Ovary (tissue), 9 donors: ENCODE measurements around the gene TPCN2. TPM values are rescaled to one million over a fixed set of nuclear protein-coding genes. Genes with fewer than 3 reads are reported as not detected.

Source experiments
- DNase-seq, 5 donors: peaks; one replicate each; pipeline ENCODE4 v3.0.0-alpha.2; 2019 to 2020
- H3K27ac ChIP-seq, 2 donors: fragments of 200-600 bp; one replicate each; pipeline versions ENCODE4 v1.5.1 to v1.8.0; 2019 to 2022
- H3K27me3 ChIP-seq: fragments of 200-600 bp; one replicate; pipeline ENCODE4 v1.8.0; 2022
- H3K36me3 ChIP-seq: fragments of 200-600 bp; sonication (generic); one replicate; pipeline ENCODE4 v1.5.1; 2019
- H3K4me1 ChIP-seq: one replicate; pipeline ENCODE4 v1.8.1; 2013; ENCODE audit warnings: mild to moderate bottlenecking, moderate library complexity; ENCODE audit not compliant: insufficient read depth
- H3K4me3 ChIP-seq: fragments of 200-600 bp; sonication (generic); one replicate; pipeline ENCODE4 v1.5.1; 2017
- H3K9me3 ChIP-seq, 2 donors: fragments of 200-600 bp in 1 of 2; sonication (generic) in 1 of 2; one replicate each; pipeline versions ENCODE4 v1.5.1 to v1.8.1; 2013 to 2019; ENCODE audit warnings: mild to moderate bottlenecking in 1 of 2, moderate library complexity in 1 of 2
- EP300 ChIP-seq: sonication (generic); formaldehyde crosslinking; IDR thresholded peaks from one replicate; pipeline ENCODE4 v1.6.1; 2017; ENCODE audit warnings: antibody characterized with exemption
- POLR2A ChIP-seq: fragments of 450-650 bp; IDR thresholded peaks from one replicate; pipeline ENCODE4 v1.6.1; 2017; ENCODE audit warnings: antibody characterized with exemption, mild to moderate bottlenecking, moderate library complexity
- WGBS, 3 donors: extraction: QIAGEN DNeasy Blood & Tissue Kit in 1 of 3; methylation state at CpG; one replicate each; pipeline versions ENCODE4 v1.1.5 to v1.1.7; 2013 to 2017; 5-methylcytosine and 5-hydroxymethylcytosine counted together
- intact Hi-C, 4 donors: fragments of 100-400 bp; cut with DNase I; formaldehyde crosslinking; loops; one replicate each; pipeline versions ENCODE4 v1.11.0 to v1.15.1; 2022 to 2023
- polyA plus RNA-seq, 2 donors: library from polyadenylated mRNA; stranded (reverse); fragments of 200-250 nt in 1 of 2; fragments of 350-450 nt in 1 of 2; fragmentation: Illumina TruSeq in 1 of 2; extraction: RNeasy Lipid Tissue Mini Kit (QIAGEN cat#74804) in 1 of 2; gene quantifications; one replicate each; pipeline ENCODE4 v1.2.3, GENCODE V29; 2013 to 2014
- total RNA-seq, 7 donors: library from RNA; depleted of rRNA in 2 of 7; stranded (reverse); fragments of >200 nt in 2 of 7; fragmentation: NEBNext Ultra II Directional in 3 of 7; extraction: Animal tissue kit (Norgen Biotek cat#: 25700) in 3 of 7; gene quantifications; one replicate each; pipeline versions ENCODE4 v1.1.0 to v1.2.4, GENCODE V29; 2016 to 2023
- TF ChIP-seq, protein P1 (sequence below), 3 donors: fragments of 450-650 bp in 2 of 3; fragments of 200-600 bp in 1 of 3; IDR thresholded peaks; one replicate each; pipeline versions ENCODE4 v1.5.1 to v1.8.0; 2016 to 2022; ENCODE audit warnings: antibody characterized with exemption in 3 of 3, mild to moderate bottlenecking in 1 of 3
- donor health status: DM: no; HTN: no; CAD: no; lungs with moderate emphysema.
- donor health status: DM: no; HTN: no; CAD: no.
- donor health status: Bipolar disorder and iron deficiency.
- donor health status: DM: yes; HTN: yes; CAD: no.
- donor health status: DM: no; HTN: no; CAD: no.
- donor health status: DM: yes; HTN: yes; CAD: no.

Gene TPCN2
- total and polyA plus RNA-seq, 9 donors = 6.5 to 35.7 (median 23.3) TPM

GRCh38 chr11:69071956-69072355 lies 23.2 kb downstream of the TPCN2 start:
- no peaks in the 10 kb centered on the region for H3K36me3 ChIP-seq
- intact Hi-C loops = loop anchor here in 1 of 4 donors (10.0 kb wide), 1 partner anchor 167 kb away; the partner anchor contains the start of genes IGHMBP2 and MRPL21
- H3K27me3 ChIP-seq = no peaks in the 10 kb centered on the region
- no peak for DNase-seq
- 91 to 95% (median 91%) methylated on average over 10 to 13 of the region's 13 CpGs for WGBS, 3 donors
- no peak overlapping the region for H3K27ac ChIP-seq
- no peaks in the 10 kb centered on the region for H3K9me3 ChIP-seq
- H3K4me3 ChIP-seq = no peak overlapping the region
- no peak for TF ChIP-seq POLR2A
- TF ChIP-seq, protein P1, sequence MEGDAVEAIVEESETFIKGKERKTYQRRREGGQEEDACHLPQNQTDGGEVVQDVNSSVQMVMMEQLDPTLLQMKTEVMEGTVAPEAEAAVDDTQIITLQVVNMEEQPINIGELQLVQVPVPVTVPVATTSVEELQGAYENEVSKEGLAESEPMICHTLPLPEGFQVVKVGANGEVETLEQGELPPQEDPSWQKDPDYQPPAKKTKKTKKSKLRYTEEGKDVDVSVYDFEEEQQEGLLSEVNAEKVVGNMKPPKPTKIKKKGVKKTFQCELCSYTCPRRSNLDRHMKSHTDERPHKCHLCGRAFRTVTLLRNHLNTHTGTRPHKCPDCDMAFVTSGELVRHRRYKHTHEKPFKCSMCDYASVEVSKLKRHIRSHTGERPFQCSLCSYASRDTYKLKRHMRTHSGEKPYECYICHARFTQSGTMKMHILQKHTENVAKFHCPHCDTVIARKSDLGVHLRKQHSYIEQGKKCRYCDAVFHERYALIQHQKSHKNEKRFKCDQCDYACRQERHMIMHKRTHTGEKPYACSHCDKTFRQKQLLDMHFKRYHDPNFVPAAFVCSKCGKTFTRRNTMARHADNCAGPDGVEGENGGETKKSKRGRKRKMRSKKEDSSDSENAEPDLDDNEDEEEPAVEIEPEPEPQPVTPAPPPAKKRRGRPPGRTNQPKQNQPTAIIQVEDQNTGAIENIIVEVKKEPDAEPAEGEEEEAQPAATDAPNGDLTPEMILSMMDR (IDR thresholded peaks at IDR 0.05) = no peak
- no peak for TF ChIP-seq EP300
- peaks cover 4% of the 10 kb centered on the region for H3K4me1 ChIP-seq

GRCh38 chr11:69073469-69073868 lies 24.7 kb downstream of the TPCN2 start:
- peaks cover 4% of the 10 kb centered on the region for H3K4me1 ChIP-seq
- H3K36me3 ChIP-seq = no peaks in the 10 kb centered on the region
- H3K27ac ChIP-seq = peak overlapping the region; percentile 80
- intact Hi-C loops = loop anchor here in 1 of 4 donors (10.0 kb wide), 1 partner anchor 169 kb away; the partner anchor contains the start of genes IGHMBP2 and MRPL21
- no peaks in the 10 kb centered on the region for H3K27me3 ChIP-seq
- TF ChIP-seq, protein P1 (IDR thresholded peaks at IDR 0.05) = no peak
- no peak for TF ChIP-seq EP300
- no peak for TF ChIP-seq POLR2A
- H3K4me3 ChIP-seq = no peak overlapping the region
- H3K9me3 ChIP-seq = no peaks in the 10 kb centered on the region
- DNase-seq = peak in 1 of 5 donors; percentile 47
- 73 to 82% (median 75%) methylated on average over 8 of the region's 8 CpGs for WGBS, 3 donors

DNA sequence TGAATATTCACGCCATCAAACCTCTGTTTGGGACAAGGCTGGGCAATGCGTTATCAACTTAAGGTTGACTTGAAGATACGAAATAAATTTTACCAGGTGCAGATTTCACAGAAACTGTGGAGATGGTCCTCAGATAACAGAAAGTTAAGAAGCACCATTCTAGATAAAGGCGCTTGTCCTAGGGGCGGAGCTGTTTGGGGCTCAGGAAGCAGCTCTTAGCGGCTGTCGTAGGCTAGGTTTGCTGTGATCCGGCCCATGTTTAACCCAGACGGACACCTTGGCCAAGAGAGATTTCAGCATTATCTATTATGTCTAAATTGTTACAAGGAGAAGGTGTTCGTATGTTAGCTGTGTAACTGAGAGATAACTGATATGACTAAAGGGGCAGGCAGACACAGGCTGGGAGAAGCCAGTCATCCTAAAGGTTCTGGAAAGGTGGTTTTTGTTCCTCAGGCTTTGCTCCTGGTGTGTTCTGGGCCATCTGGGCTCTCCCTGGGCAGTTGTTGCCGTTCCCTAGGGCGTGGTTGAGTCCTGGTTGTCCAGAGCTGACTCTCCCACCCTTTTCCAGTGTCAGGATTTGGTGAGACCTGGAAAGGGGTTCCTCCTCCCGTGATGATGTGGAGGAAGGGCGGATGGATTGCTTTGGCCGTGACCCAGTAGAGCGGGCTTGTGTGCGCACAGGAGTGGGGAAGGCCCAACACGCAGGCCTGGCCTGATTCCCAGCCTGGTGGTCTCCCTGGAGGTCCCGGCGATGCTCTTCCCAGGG lies 25.8 kb downstream of the TPCN2 start:
- intact Hi-C loops = loop anchor here in 1 of 4 donors (10.0 kb wide), 1 partner anchor 170 kb away; the partner anchor contains the start of genes IGHMBP2 and MRPL21
- no peaks in the 10 kb centered on the region for H3K36me3 ChIP-seq
- no peak overlapping the region for H3K4me3 ChIP-seq
- 56 to 74% (median 74%) methylated on average over 20 of the region's 20 CpGs for WGBS, 3 donors
- no peaks in the 10 kb centered on the region for H3K9me3 ChIP-seq
- peak; percentile 59 to 80 (median 74) for DNase-seq
- peaks cover 4% of the 10 kb centered on the region for H3K4me1 ChIP-seq
- H3K27me3 ChIP-seq = no peaks in the 10 kb centered on the region
- peak overlapping the region; percentile 80 for H3K27ac ChIP-seq
- TF ChIP-seq EP300 (no peak), POLR2A (no peak)
- TF ChIP-seq, protein P1 (IDR thresholded peaks at IDR 0.05) = no peak

GRCh38 chr11:69075421-69076128 lies 26.8 kb downstream of the TPCN2 start:
- TF ChIP-seq EP300 (no peak), POLR2A (peak; percentile 31)
- TF ChIP-seq, protein P1 (IDR thresholded peaks at IDR 0.05) = no peak
- Histone ChIP-seq H3K9me3 (no peaks in the 10 kb centered on the region), H3K27me3 (no peaks in the 10 kb centered on the region), H3K4me3 (no peak overlapping the region), H3K36me3 (no peaks in the 10 kb centered on the region), H3K4me1 (peaks cover 4% of the 10 kb centered on the region), H3K27ac (peak overlapping the region; percentile 80)
- intact Hi-C loops = loop anchor here in 1 of 4 donors (10.0 kb wide), 1 partner anchor 171 kb away; the partner anchor contains the start of genes IGHMBP2 and MRPL21
- 12 to 27% (median 24%) methylated on average over 18 of the region's 18 CpGs for WGBS, 3 donors
- DNase-seq = peak; percentile 95 to 97 (median 96)
